Astrocyte (in vitro differentiated cells and primary cell): ENCODE results near the gene PILRA.

Experiments used
- EZH2 ChIP-seq: IDR thresholded peaks from 2 replicates; pipeline ENCODE4 v1.6.1; 2012; ENCODE audit warnings: mild to moderate bottlenecking, low read length, inconsistent platforms; ENCODE audit not compliant: insufficient read depth
- TF ChIP-seq, protein P1 (sequence below): IDR thresholded peaks from 2 replicates; pipeline ENCODE4 v1.5.1; 2011; ENCODE audit warnings: low read depth, mild to moderate bottlenecking, inconsistent platforms, low read length, moderate library complexity; ENCODE audit not compliant: insufficient read depth

- TF ChIP-seq, protein P1, sequence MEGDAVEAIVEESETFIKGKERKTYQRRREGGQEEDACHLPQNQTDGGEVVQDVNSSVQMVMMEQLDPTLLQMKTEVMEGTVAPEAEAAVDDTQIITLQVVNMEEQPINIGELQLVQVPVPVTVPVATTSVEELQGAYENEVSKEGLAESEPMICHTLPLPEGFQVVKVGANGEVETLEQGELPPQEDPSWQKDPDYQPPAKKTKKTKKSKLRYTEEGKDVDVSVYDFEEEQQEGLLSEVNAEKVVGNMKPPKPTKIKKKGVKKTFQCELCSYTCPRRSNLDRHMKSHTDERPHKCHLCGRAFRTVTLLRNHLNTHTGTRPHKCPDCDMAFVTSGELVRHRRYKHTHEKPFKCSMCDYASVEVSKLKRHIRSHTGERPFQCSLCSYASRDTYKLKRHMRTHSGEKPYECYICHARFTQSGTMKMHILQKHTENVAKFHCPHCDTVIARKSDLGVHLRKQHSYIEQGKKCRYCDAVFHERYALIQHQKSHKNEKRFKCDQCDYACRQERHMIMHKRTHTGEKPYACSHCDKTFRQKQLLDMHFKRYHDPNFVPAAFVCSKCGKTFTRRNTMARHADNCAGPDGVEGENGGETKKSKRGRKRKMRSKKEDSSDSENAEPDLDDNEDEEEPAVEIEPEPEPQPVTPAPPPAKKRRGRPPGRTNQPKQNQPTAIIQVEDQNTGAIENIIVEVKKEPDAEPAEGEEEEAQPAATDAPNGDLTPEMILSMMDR = no peak
- TF ChIP-seq EZH2 = no peak
Measured at GRCh38 chr7:100413346-100413745, 40.1 kb downstream of the PILRA start.
